ENCODE data around the gene PPCDC. TPM values are rescaled to one million over a fixed set of nuclear protein-coding genes. Genes with fewer than 3 reads are reported as not detected.

The PPCDC gene
- total and polyA plus RNA-seq, 10 of the 15 experiments (the other 5 are each of a cell fraction or from before 2014, with no cell fraction given): 32.5 to 135 (median 55.0) TPM

GRCh38 chr15:75054172-75054897 lies 30.9 kb downstream of the PPCDC start:
- peaks cover 7% of the 10 kb centered on the region for H3K4me1 ChIP-seq (ENCODE audit: control insufficient read depth, insufficient read depth, low read length)
- ATAC-seq (no peak), DNase-seq (ENCODE audit: low read depth, low spot score) (no peak), FAIRE-seq (no peak)
- no peaks in the 10 kb centered on the region for H4K20me1 ChIP-seq (ENCODE audit: control insufficient read depth, insufficient read depth)
- no peaks in the 10 kb centered on the region for H3K9me3 ChIP-seq (replicated peaks; ENCODE audit: control insufficient read depth, insufficient read depth, low read length)
- H3K4me3 ChIP-seq: no peak overlapping the region
- in situ Hi-C loops (cut with MboI) (no loop called here), intact Hi-C loops (cut with micrococcal nuclease; ENCODE audit: unreplicated experiment) (no loop called here)
- BruUV-seq (replicated peaks): no TSS peak
- no peak for TF ChIP-seq BHLHE40 (IDR thresholded peaks at IDR 0.05; ENCODE audit: borderline replicate concordance in 1 of 2, low read depth in 2 of 2, low read length in 1 of 2)
- ChIA-PET RAD21 (ENCODE audit: unreplicated experiment) (no interaction called here), SMC1A (ENCODE audit: uncharacterized antibody, unreplicated experiment) (interaction anchor here (0.6 to 3.7 kb wide), 3 partner anchors 11 to 41 kb away, joined by 3 to 21 read pairs (median 3); no protein-coding TSS in a partner anchor), POLR2A (interaction anchor here (0.6 to 0.7 kb wide), 3 partner anchors 11 to 401 kb away, joined by 3 to 4 read pairs (median 3); no protein-coding TSS in a partner anchor), CTCF (interaction anchor here (0.8 to 1.7 kb wide), 3 partner anchors 9 to 25 kb away, joined by 4 to 6 read pairs (median 6); no protein-coding TSS in a partner anchor)
- H3K4me2 ChIP-seq (ENCODE audit: control insufficient read depth, insufficient read depth): no peak overlapping the region
- 97% methylated on average over 2 of the region's 3 CpGs for WGBS (ENCODE audit: insufficient coverage, insufficient replicate concordance, low lambda C conversion rate, missing lambda C conversion rate)
- H3K27me3 ChIP-seq (replicated peaks in 1 of 2; ENCODE audit: control insufficient read depth in 2 of 2, insufficient read depth in 2 of 2, low read length in 1 of 2): no peaks in the 10 kb centered on the region
- no peak overlapping the region for H2AFZ ChIP-seq (ENCODE audit: control insufficient read depth, low read depth, low read length)
- no peak overlapping the region for H3K9ac ChIP-seq (ENCODE audit: control insufficient read depth, insufficient read depth, low read length)
- H3K79me2 ChIP-seq (ENCODE audit: control insufficient read depth, insufficient read depth, low read length): no peaks in the 10 kb centered on the region; the same call in 1 of the 2 replicates
- H3K27ac ChIP-seq (ENCODE audit: control insufficient read depth, insufficient read depth): no peak overlapping the region
- H3K36me3 ChIP-seq (ENCODE audit: control insufficient read depth in 2 of 2, insufficient read depth in 2 of 2, low read length in 1 of 2): peaks cover 4 to 7% of the 10 kb centered on the region in 2 experiments

- Histone ChIP-seq H3K4me1 (ENCODE audit: control insufficient read depth, insufficient read depth, low read length) (peaks cover 12% of the 10 kb centered on the region), H3K4me2 (ENCODE audit: control insufficient read depth, insufficient read depth) (no peak overlapping the region), H3K27ac (ENCODE audit: control insufficient read depth, insufficient read depth) (no peak overlapping the region; the same call in 1 of the 2 replicates), H3K27me3 (replicated peaks in 1 of 2; ENCODE audit: control insufficient read depth in 2 of 2, insufficient read depth in 2 of 2, low read length in 1 of 2) (no peaks in the 10 kb centered on the region), H3K36me3 (ENCODE audit: control insufficient read depth in 2 of 2, insufficient read depth in 2 of 2, low read length in 1 of 2) (peaks cover 0 to 3% of the 10 kb centered on the region in 2 experiments; a peak in 2 of 4 replicates), H3K4me3 (no peak overlapping the region), H3K9me3 (replicated peaks; ENCODE audit: control insufficient read depth, insufficient read depth, low read length) (no peaks in the 10 kb centered on the region), H3K9ac (ENCODE audit: control insufficient read depth, insufficient read depth, low read length) (no peak overlapping the region), H2AFZ (ENCODE audit: control insufficient read depth, low read depth, low read length) (no peak overlapping the region), H3K79me2 (ENCODE audit: control insufficient read depth, insufficient read depth, low read length) (no peaks in the 10 kb centered on the region), H4K20me1 (ENCODE audit: control insufficient read depth, insufficient read depth) (no peaks in the 10 kb centered on the region)
- ChIA-PET CTCF (interaction anchor here (1.7 kb wide), 1 partner anchor 10 kb away, joined by 6 read pairs; no protein-coding TSS in a partner anchor), RAD21 (ENCODE audit: unreplicated experiment) (no interaction called here), POLR2A (no interaction called here), SMC1A (ENCODE audit: uncharacterized antibody, unreplicated experiment) (interaction anchor here (0.6 to 3.7 kb wide), 2 partner anchors 10 to 41 kb away, joined by 3 to 21 read pairs; no protein-coding TSS in a partner anchor)
- over 99% methylated on average over 7 of the region's 7 CpGs for WGBS (ENCODE audit: insufficient coverage, insufficient replicate concordance, low lambda C conversion rate, missing lambda C conversion rate)
- intact Hi-C loops (cut with micrococcal nuclease; ENCODE audit: unreplicated experiment): no loop called here
- no peak for DNase-seq (ENCODE audit: low read depth, low spot score)
- TF ChIP-seq ETV6 (conservative IDR thresholded peaks at IDR 0.05 in 1 of 2, IDR thresholded peaks at IDR 0.05 in 1 of 2; ENCODE audit: borderline replicate concordance in 1 of 2, low read depth in 1 of 2): no peak
- peak; percentile 45; the same call in 1 of the 2 replicates for TF ChIP-seq POLR2A (IDR thresholded peaks at IDR 0.05; ENCODE audit: low read depth, low read length)
- no peak for TF ChIP-seq E2F4 (IDR thresholded peaks at IDR 0.05; ENCODE audit: low read depth, low read length)
- no peak for TF ChIP-seq SUPT20H (IDR thresholded peaks at IDR 0.05; ENCODE audit: borderline replicate concordance, control insufficient read depth, low read depth, low read length)
- no peak for TF ChIP-seq EZH2 (IDR thresholded peaks at IDR 0.05; ENCODE audit: borderline replicate concordance, control insufficient read depth, low read depth, low read length)
- no peak for TF ChIP-seq GABPA (IDR thresholded peaks at IDR 0.05; ENCODE audit: low read depth)
- no peak for ATAC-seq
- no TSS peak for BruUV-seq (replicated peaks)
- in situ Hi-C loops (cut with MboI): no loop called here
- no peak for FAIRE-seq
Observed at GRCh38 chr15:75056036-75056435, 32.6 kb downstream of the PPCDC start.

Data from GM12878 (cell line).